ENCODE measurements around the gene TSPAN31. TPM values are rescaled to one million over a fixed set of nuclear protein-coding genes. Genes with fewer than 3 reads are reported as not detected.

TSPAN31 gene
- total RNA-seq, 1 donor from 2014 or later = 41.1 TPM

DNA sequence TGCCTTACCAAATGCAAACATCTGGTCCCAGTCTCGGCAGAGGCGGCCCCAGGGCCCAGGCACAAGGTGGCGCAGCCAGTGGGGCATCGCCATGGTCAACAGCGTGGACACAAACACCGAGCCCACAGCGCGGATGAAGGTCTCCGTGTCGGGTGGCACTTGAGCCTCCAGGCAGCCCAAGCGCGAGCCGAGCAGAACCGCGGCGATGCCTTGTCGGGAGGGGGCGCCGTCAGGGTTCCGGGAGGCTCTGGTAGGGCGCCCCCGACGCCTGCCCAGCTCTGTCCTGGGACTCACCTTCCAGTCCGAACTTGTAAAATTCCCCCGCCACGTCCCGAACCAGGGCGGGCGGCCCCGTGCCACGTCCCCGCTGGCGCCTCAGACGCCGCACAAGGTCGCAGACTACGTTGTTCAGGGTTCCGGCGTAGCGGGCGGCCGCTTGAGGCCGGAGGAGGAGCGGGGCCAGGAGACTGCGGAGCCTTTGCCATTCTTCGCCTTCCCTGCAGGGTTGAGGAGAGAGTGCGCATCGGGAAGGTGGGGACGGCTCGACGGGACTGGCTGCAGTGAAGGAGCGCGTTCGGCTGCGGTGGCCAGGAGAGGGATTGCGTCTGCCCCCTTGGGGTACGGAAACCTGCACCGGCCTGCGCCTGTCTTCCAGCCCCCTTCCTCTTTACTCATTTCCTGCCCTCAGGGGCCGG lies 20.3 kb downstream of the TSPAN31 start:
- Histone ChIP-seq H3K27ac (no peak overlapping the region), H3K9me3 (no peaks in the 10 kb centered on the region), H3K4me3 (peak overlapping the region; percentile 55), H3K4me1 (peaks cover 31% of the 10 kb centered on the region), H3K36me3 (peaks cover 17% of the 10 kb centered on the region), H3K27me3 (ENCODE audit: low read depth) (peaks cover 35% of the 10 kb centered on the region)
- DNase-seq (peak; percentile 63), ATAC-seq (peak; percentile 67)
- TF ChIP-seq, protein P1, sequence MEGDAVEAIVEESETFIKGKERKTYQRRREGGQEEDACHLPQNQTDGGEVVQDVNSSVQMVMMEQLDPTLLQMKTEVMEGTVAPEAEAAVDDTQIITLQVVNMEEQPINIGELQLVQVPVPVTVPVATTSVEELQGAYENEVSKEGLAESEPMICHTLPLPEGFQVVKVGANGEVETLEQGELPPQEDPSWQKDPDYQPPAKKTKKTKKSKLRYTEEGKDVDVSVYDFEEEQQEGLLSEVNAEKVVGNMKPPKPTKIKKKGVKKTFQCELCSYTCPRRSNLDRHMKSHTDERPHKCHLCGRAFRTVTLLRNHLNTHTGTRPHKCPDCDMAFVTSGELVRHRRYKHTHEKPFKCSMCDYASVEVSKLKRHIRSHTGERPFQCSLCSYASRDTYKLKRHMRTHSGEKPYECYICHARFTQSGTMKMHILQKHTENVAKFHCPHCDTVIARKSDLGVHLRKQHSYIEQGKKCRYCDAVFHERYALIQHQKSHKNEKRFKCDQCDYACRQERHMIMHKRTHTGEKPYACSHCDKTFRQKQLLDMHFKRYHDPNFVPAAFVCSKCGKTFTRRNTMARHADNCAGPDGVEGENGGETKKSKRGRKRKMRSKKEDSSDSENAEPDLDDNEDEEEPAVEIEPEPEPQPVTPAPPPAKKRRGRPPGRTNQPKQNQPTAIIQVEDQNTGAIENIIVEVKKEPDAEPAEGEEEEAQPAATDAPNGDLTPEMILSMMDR (IDR thresholded peaks at IDR 0.05) = peak; percentile 40
- intact Hi-C loops (cut with DNase I) = no loop called here

DNA sequence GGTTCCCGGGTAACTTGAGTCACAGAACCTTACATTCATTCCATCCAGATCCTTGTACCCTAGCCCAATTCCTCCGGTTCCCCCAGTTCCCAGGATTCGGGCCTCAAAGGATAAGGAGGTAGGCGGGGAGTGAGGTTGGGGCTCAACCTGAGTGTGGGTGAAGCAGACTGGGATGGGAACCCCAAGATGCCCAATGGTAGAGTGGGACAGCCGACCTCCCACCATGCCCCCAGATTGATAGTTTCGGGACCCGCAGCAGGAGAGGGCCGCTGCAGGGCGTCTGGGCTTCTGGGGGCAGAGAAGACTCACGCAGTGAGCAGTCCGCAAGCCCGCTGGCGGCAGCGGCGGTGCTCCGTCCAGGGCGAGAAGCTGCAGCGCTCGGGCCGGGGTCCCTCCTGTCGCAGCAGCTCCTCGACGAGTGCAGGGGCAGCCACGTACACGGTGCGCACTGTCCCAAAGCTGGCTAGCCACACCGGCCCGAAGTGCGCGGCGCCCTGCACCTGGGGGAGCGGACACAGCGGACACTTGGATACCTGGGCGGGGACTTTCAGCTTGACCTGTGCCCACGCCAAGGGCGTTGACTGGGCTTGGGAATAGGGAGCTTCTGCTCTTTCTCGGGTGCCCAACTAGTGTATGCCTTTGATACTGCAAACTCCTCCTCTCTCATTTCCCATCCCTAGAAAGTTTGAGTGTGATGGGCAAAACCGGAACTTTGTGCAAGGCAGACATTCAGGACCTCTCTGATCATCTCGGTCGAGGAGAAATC lies 21.0 kb downstream of the TSPAN31 start:
- peaks cover 33% of the 10 kb centered on the region for H3K4me1 ChIP-seq
- H3K9me3 ChIP-seq = no peaks in the 10 kb centered on the region
- H3K4me3 ChIP-seq = peak overlapping the region; percentile 55
- DNase-seq = no peak
- intact Hi-C loops (cut with DNase I) = no loop called here
- ATAC-seq = peak; percentile 32 to 53
- H3K27me3 ChIP-seq (ENCODE audit: low read depth) = peaks cover 35% of the 10 kb centered on the region
- TF ChIP-seq, protein P1 (IDR thresholded peaks at IDR 0.05) = no peak
- H3K27ac ChIP-seq = no peak overlapping the region
- H3K36me3 ChIP-seq = peaks cover 19% of the 10 kb centered on the region

DNA sequence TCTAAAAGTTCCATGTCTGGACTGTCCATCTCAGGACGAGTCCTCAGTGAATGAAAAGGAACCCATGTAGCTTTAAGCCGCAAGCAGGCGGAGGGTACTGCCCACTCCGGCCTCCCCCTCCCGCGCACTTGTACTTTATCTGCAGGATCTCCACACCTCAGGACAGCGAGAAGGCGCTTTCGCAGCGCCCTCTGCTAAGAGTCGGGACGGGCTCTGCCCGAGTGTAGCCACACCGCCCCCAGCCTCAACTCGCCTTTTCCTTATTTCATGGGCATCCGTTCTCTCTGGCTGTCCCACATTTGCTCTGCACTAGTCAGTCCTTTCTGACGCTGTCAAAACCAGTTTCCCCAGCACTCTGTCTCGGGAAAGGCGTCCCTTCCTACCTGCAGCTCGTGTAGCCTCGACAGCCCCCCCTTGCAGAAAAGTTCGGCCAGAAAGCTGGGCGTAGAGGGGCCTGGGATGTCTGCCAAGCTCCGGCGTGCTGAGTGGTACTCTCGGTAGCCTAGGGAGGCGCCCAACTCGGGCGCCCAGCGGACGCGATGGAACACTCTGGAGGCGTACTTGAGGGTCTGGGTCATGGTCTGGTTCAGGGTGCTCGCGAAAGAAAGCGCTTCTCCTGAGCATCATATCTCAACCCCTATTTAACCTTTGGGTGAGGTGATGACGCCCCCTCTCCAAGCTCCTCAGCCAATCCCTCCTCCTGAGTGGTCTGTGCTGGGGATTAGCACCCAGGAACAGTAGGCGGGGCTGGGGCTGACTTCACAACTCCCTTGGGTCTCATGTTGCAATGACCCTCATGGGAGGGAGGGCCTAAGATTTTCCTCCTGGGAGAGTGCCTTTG lies 21.8 kb downstream of the TSPAN31 start, which contains the start of gene CYP27B1:
CYP27B1 (minus strand) TSS at position 615 of the 841 bp plus-strand sequence; CDS start at position 578, 37 bp downstream.
- peaks cover 35% of the 10 kb centered on the region for H3K27me3 ChIP-seq (ENCODE audit: low read depth)
- DNase-seq = peak; percentile 64
- H3K27ac ChIP-seq = no peak within 1 kb of the TSS
- peak; percentile 43 to 45 for ATAC-seq
- intact Hi-C loops (cut with DNase I) = no loop called here
- peaks cover 41% of the 10 kb centered on the region for H3K4me1 ChIP-seq
- TF ChIP-seq, protein P1 (IDR thresholded peaks at IDR 0.05) = no peak
- no peaks in the 10 kb centered on the region for H3K9me3 ChIP-seq
- peak within 1 kb of the TSS; percentile 55 for H3K4me3 ChIP-seq
- H3K36me3 ChIP-seq = peaks cover 19% of the 10 kb centered on the region

DNA sequence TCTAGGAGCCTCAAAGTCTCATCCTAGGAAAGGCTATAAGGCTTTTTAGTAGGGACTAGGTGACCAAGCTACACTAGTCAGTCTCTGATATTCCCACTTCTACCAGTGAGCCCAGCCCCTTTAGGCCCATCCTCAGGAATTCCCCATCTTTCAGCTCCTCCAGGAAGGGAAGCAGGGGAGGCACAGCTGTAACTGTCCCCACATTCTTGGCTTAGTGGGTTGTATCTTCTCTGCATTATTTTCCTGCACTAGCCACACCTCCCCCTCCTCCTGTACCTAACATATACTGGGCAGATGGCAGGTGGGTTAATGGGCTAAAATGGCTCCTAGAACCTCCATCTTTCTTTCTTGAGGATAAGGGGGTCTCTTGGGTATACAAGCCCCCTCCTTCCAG lies 22.5 kb downstream of the TSPAN31 start:
- peaks cover 35% of the 10 kb centered on the region for H3K27me3 ChIP-seq (ENCODE audit: low read depth)
- peaks cover 41% of the 10 kb centered on the region for H3K4me1 ChIP-seq
- no peak overlapping the region for H3K27ac ChIP-seq
- intact Hi-C loops (cut with DNase I) = no loop called here
- ATAC-seq = no peak
- no peak for DNase-seq
- TF ChIP-seq, protein P1 (IDR thresholded peaks at IDR 0.05) = no peak
- H3K9me3 ChIP-seq = no peaks in the 10 kb centered on the region
- no peak overlapping the region for H3K4me3 ChIP-seq
- H3K36me3 ChIP-seq = peaks cover 19% of the 10 kb centered on the region

DNA sequence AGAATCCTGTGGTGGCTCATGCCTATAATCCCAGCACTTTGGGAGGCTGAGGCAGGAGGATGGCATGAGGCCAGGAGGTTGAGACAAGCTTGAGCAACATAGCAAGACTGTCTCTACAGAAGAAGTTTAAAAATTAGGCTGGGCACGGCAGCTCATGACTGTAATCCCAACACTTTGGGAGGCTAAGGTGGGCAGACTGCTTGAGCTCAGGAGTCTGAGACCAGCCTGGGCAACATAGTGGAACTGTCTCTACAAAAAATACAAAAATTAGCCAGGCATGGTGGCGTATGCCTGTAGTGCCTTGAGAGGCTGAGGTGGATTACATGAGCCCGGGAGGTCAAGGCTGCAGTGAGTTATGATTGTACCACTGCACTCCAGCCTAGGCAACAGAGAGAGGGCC lies 23.0 kb downstream of the TSPAN31 start:
- DNase-seq (no peak), ATAC-seq (no peak)
- peaks cover 35% of the 10 kb centered on the region for H3K27me3 ChIP-seq (ENCODE audit: low read depth)
- H3K4me3 ChIP-seq = no peak overlapping the region
- TF ChIP-seq, protein P1 (IDR thresholded peaks at IDR 0.05) = no peak
- H3K27ac ChIP-seq = no peak overlapping the region
- no peaks in the 10 kb centered on the region for H3K9me3 ChIP-seq
- H3K4me1 ChIP-seq = peaks cover 41% of the 10 kb centered on the region
- H3K36me3 ChIP-seq = peaks cover 19% of the 10 kb centered on the region
- intact Hi-C loops (cut with DNase I) = no loop called here

All from lower lobe of right lung (tissue), 2 donors.